ENCODE measurements around the gene FBLN7. TPM values are rescaled to one million over a fixed set of nuclear protein-coding genes. Genes with fewer than 3 reads are reported as not detected.

Gene FBLN7
- total RNA-seq, 1 donor from 2014 or later, result 0.60 TPM

GRCh38 chr2:112165296-112165695, 27.1 kb downstream of the FBLN7 start:
- Histone ChIP-seq H3K4me1 (no peaks in the 10 kb centered on the region), H3K27ac (replicated peaks) (no peak overlapping the region), H3K27me3 (ENCODE audit: low read depth) (no peaks in the 10 kb centered on the region), H3K36me3 (no peaks in the 10 kb centered on the region), H3K9me3 (replicated peaks) (no peaks in the 10 kb centered on the region), H3K4me3 (no peak overlapping the region)
- TF ChIP-seq CTCF (IDR thresholded peaks at IDR 0.05; ENCODE audit: borderline replicate concordance), result no peak
- no peak for DNase-seq
- intact Hi-C loops (cut with micrococcal nuclease), result no loop called here

GRCh38 chr2:112166806-112167499, 28.8 kb downstream of the FBLN7 start:
- H3K36me3 ChIP-seq, result no peaks in the 10 kb centered on the region
- intact Hi-C loops (cut with micrococcal nuclease), result no loop called here
- no peaks in the 10 kb centered on the region for H3K4me1 ChIP-seq
- no peaks in the 10 kb centered on the region for H3K9me3 ChIP-seq (replicated peaks)
- DNase-seq, result no peak
- no peak for TF ChIP-seq CTCF (IDR thresholded peaks at IDR 0.05; ENCODE audit: borderline replicate concordance)
- H3K27me3 ChIP-seq (ENCODE audit: low read depth), result no peaks in the 10 kb centered on the region
- H3K4me3 ChIP-seq, result no peak overlapping the region
- no peak overlapping the region for H3K27ac ChIP-seq (replicated peaks)

GRCh38 chr2:112168422-112169124, 30.4 kb downstream of the FBLN7 start:
- no peaks in the 10 kb centered on the region for H3K27me3 ChIP-seq (ENCODE audit: low read depth)
- H3K27ac ChIP-seq (replicated peaks), result no peak overlapping the region
- no peak overlapping the region for H3K4me3 ChIP-seq
- H3K36me3 ChIP-seq, result no peaks in the 10 kb centered on the region
- DNase-seq, result no peak
- no peaks in the 10 kb centered on the region for H3K9me3 ChIP-seq (replicated peaks)
- intact Hi-C loops (cut with micrococcal nuclease), result no loop called here
- no peaks in the 10 kb centered on the region for H3K4me1 ChIP-seq
- no peak for TF ChIP-seq CTCF (IDR thresholded peaks at IDR 0.05; ENCODE audit: borderline replicate concordance)

GRCh38 chr2:112170495-112170894, 32.3 kb downstream of the FBLN7 start:
- Histone ChIP-seq H3K9me3 (replicated peaks) (no peaks in the 10 kb centered on the region), H3K4me1 (no peaks in the 10 kb centered on the region), H3K27ac (replicated peaks) (no peak overlapping the region), H3K4me3 (no peak overlapping the region), H3K27me3 (ENCODE audit: low read depth) (no peaks in the 10 kb centered on the region), H3K36me3 (no peaks in the 10 kb centered on the region)
- no peak for DNase-seq
- intact Hi-C loops (cut with micrococcal nuclease), result no loop called here
- TF ChIP-seq CTCF (IDR thresholded peaks at IDR 0.05; ENCODE audit: borderline replicate concordance), result no peak

- no peaks in the 10 kb centered on the region for H3K9me3 ChIP-seq (replicated peaks)
- intact Hi-C loops (cut with micrococcal nuclease), result no loop called here
- no peaks in the 10 kb centered on the region for H3K4me1 ChIP-seq
- H3K36me3 ChIP-seq, result no peaks in the 10 kb centered on the region
- H3K4me3 ChIP-seq, result no peak overlapping the region
- no peak overlapping the region for H3K27ac ChIP-seq (replicated peaks)
- TF ChIP-seq CTCF (IDR thresholded peaks at IDR 0.05; ENCODE audit: borderline replicate concordance), result no peak
- DNase-seq, result no peak
- H3K27me3 ChIP-seq (ENCODE audit: low read depth), result peaks cover 19% of the 10 kb centered on the region
Measured at GRCh38 chr2:112173646-112174319, 35.6 kb downstream of the FBLN7 start.

All from left ventricle myocardium inferior (tissue), 1 donor.